Astrocyte (in vitro differentiated cells and primary cell): ENCODE data around the gene NUP107. TPM values are rescaled to one million over a fixed set of nuclear protein-coding genes. Genes with fewer than 3 reads are reported as not detected.

Experiments used
- DNase-seq: peaks from one replicate; pipeline ENCODE4 v3.0.0-alpha.2; 2010; ENCODE audit warnings: low read depth
- FAIRE-seq: peaks from 2 replicates; lab custom pipeline; 2011; peaks lifted over from hg19 to GRCh38; lab: Jason Lieb, UNC
- H2AFZ ChIP-seq: 2 replicates; pipeline ENCODE4 v1.6.0; 2012; ENCODE audit warnings: low read depth, low read length, inconsistent platforms
- H3K27ac ChIP-seq: 2 replicates; pipeline ENCODE4 v1.5.1; 2011; ENCODE audit warnings: low read depth, low read length, inconsistent platforms
- H3K27me3 ChIP-seq: 2 replicates; pipeline ENCODE4 v1.6.0; 2011; ENCODE audit warnings: low read length, inconsistent platforms; ENCODE audit not compliant: insufficient read depth
- H3K36me3 ChIP-seq: 2 replicates; pipeline ENCODE4 v1.5.1; 2011; ENCODE audit warnings: low read length, inconsistent platforms; ENCODE audit not compliant: insufficient read depth
- H3K4me1 ChIP-seq: 2 replicates; pipeline ENCODE4 v1.5.1; 2011; ENCODE audit warnings: low read length, inconsistent platforms; ENCODE audit not compliant: insufficient read depth
- H3K4me2 ChIP-seq: 2 replicates; pipeline ENCODE4 v1.6.0; 2012; ENCODE audit warnings: low read length, inconsistent platforms
- H3K4me3 ChIP-seq: 2 replicates; pipeline ENCODE4 v1.5.1; 2011; ENCODE audit warnings: low read depth, mild to moderate bottlenecking, low read length, inconsistent platforms; ENCODE audit not compliant: insufficient read depth
- H3K79me2 ChIP-seq: 2 replicates; pipeline ENCODE4 v1.6.0; 2012; ENCODE audit warnings: mild to moderate bottlenecking, low read length, inconsistent platforms; ENCODE audit not compliant: insufficient read depth
- H3K9ac ChIP-seq: 2 replicates; pipeline ENCODE4 v1.6.0; 2012; ENCODE audit warnings: mild to moderate bottlenecking, low read length, inconsistent platforms
- H3K9me3 ChIP-seq: 2 replicates; pipeline ENCODE4 v1.5.1; 2012; ENCODE audit warnings: low read depth, mild to moderate bottlenecking, low read length, inconsistent platforms; ENCODE audit not compliant: insufficient read depth
- H4K20me1 ChIP-seq: 2 replicates; pipeline ENCODE4 v1.6.0; 2012; ENCODE audit warnings: low read length, inconsistent platforms; ENCODE audit not compliant: insufficient read depth
- H3K27ac Mint-ChIP-seq: one replicate; pipeline ENCODE4 v1.8.0; 2021; ENCODE audit warnings: mild to moderate bottlenecking, mixed read lengths; ENCODE audit not compliant: unreplicated experiment
- H3K27me3 Mint-ChIP-seq: one replicate; pipeline ENCODE4 v1.8.0; 2021; ENCODE audit warnings: low read depth, mixed read lengths; ENCODE audit not compliant: unreplicated experiment
- H3K36me3 Mint-ChIP-seq: one replicate; pipeline ENCODE4 v1.8.0; 2021; ENCODE audit warnings: low read depth, mixed read lengths; ENCODE audit not compliant: unreplicated experiment
- H3K4me1 Mint-ChIP-seq: one replicate; pipeline ENCODE4 v1.8.0; 2021; ENCODE audit warnings: low read depth, mixed read lengths; ENCODE audit not compliant: unreplicated experiment
- H3K4me3 Mint-ChIP-seq: one replicate; pipeline ENCODE4 v1.8.0; 2021; ENCODE audit warnings: mild to moderate bottlenecking, moderate library complexity, mixed read lengths; ENCODE audit not compliant: unreplicated experiment
- H3K9me3 Mint-ChIP-seq: one replicate; pipeline ENCODE4 v1.8.0; 2021; ENCODE audit warnings: mild to moderate bottlenecking, mixed read lengths; ENCODE audit not compliant: unreplicated experiment
- EZH2 ChIP-seq: IDR thresholded peaks from 2 replicates; pipeline ENCODE4 v1.6.1; 2012; ENCODE audit warnings: mild to moderate bottlenecking, low read length, inconsistent platforms; ENCODE audit not compliant: insufficient read depth
- total RNA-seq: library from RNA; stranded (reverse); gene quantifications from 2 replicates; pipeline ENCODE4 v1.2.1, GENCODE V29; 2021
- TF ChIP-seq, protein P1 (sequence below): IDR thresholded peaks from 2 replicates; pipeline ENCODE4 v1.5.1; 2011; ENCODE audit warnings: low read depth, mild to moderate bottlenecking, inconsistent platforms, low read length, moderate library complexity; ENCODE audit not compliant: insufficient read depth

Gene NUP107
- total RNA-seq, 1 donor from 2014 or later: 42.8 TPM

- Mint-ChIP-seq H3K27me3 (no peaks in the 10 kb centered on the region), H3K4me1 (peaks cover 4% of the 10 kb centered on the region), H3K4me3 (no peak overlapping the region), H3K9me3 (no peaks in the 10 kb centered on the region), H3K27ac (no peak overlapping the region), H3K36me3 (no peaks in the 10 kb centered on the region)
- Histone ChIP-seq H3K4me3 (no peak overlapping the region), H4K20me1 (no peaks in the 10 kb centered on the region), H3K4me2 (no peak overlapping the region), H3K4me1 (no peaks in the 10 kb centered on the region), H3K79me2 (no peaks in the 10 kb centered on the region), H3K27me3 (no peaks in the 10 kb centered on the region), H3K27ac (no peak overlapping the region), H2AFZ (no peak overlapping the region), H3K9ac (no peak overlapping the region), H3K36me3 (no peaks in the 10 kb centered on the region), H3K9me3 (no peaks in the 10 kb centered on the region)
- DNase-seq (no peak), FAIRE-seq (no peak)
- no peak for TF ChIP-seq EZH2
- TF ChIP-seq, protein P1, sequence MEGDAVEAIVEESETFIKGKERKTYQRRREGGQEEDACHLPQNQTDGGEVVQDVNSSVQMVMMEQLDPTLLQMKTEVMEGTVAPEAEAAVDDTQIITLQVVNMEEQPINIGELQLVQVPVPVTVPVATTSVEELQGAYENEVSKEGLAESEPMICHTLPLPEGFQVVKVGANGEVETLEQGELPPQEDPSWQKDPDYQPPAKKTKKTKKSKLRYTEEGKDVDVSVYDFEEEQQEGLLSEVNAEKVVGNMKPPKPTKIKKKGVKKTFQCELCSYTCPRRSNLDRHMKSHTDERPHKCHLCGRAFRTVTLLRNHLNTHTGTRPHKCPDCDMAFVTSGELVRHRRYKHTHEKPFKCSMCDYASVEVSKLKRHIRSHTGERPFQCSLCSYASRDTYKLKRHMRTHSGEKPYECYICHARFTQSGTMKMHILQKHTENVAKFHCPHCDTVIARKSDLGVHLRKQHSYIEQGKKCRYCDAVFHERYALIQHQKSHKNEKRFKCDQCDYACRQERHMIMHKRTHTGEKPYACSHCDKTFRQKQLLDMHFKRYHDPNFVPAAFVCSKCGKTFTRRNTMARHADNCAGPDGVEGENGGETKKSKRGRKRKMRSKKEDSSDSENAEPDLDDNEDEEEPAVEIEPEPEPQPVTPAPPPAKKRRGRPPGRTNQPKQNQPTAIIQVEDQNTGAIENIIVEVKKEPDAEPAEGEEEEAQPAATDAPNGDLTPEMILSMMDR: no peak
Measured at GRCh38 chr12:68792952-68793351, 106.2 kb downstream of the NUP107 start.

GRCh38 chr12:68793436-68793835 lies 106.7 kb downstream of the NUP107 start:
- H3K79me2 ChIP-seq: no peaks in the 10 kb centered on the region
- no peak overlapping the region for H3K4me2 ChIP-seq
- Mint-ChIP-seq H3K9me3 (no peaks in the 10 kb centered on the region), H3K4me3 (no peak overlapping the region), H3K27me3 (no peaks in the 10 kb centered on the region), H3K4me1 (peaks cover 4% of the 10 kb centered on the region), H3K36me3 (no peaks in the 10 kb centered on the region), H3K27ac (no peak overlapping the region)
- H3K27me3 ChIP-seq: no peaks in the 10 kb centered on the region
- H2AFZ ChIP-seq: no peak overlapping the region
- no peak overlapping the region for H3K9ac ChIP-seq
- H4K20me1 ChIP-seq: no peaks in the 10 kb centered on the region
- no peak for DNase-seq
- H3K4me3 ChIP-seq: no peak overlapping the region
- TF ChIP-seq EZH2: no peak
- TF ChIP-seq, protein P1: no peak
- no peak overlapping the region for H3K27ac ChIP-seq
- FAIRE-seq: no peak
- no peaks in the 10 kb centered on the region for H3K4me1 ChIP-seq
- no peaks in the 10 kb centered on the region for H3K36me3 ChIP-seq
- no peaks in the 10 kb centered on the region for H3K9me3 ChIP-seq

GRCh38 chr12:68793975-68794652 lies 107.3 kb downstream of the NUP107 start:
- DNase-seq (no peak), FAIRE-seq (no peak)
- Histone ChIP-seq H4K20me1 (no peaks in the 10 kb centered on the region), H3K36me3 (no peaks in the 10 kb centered on the region), H3K9me3 (no peaks in the 10 kb centered on the region), H2AFZ (no peak overlapping the region), H3K4me3 (no peak overlapping the region), H3K27ac (no peak overlapping the region), H3K27me3 (no peaks in the 10 kb centered on the region), H3K9ac (no peak overlapping the region), H3K4me2 (no peak overlapping the region), H3K4me1 (no peaks in the 10 kb centered on the region), H3K79me2 (no peaks in the 10 kb centered on the region)
- H3K4me3 Mint-ChIP-seq: no peak overlapping the region
- no peak overlapping the region for H3K27ac Mint-ChIP-seq
- H3K9me3 Mint-ChIP-seq: no peaks in the 10 kb centered on the region
- peaks cover 2% of the 10 kb centered on the region for H3K4me1 Mint-ChIP-seq
- TF ChIP-seq EZH2: no peak
- TF ChIP-seq, protein P1: no peak
- peaks cover 2% of the 10 kb centered on the region for H3K36me3 Mint-ChIP-seq
- no peaks in the 10 kb centered on the region for H3K27me3 Mint-ChIP-seq
